Mesodermal cell (in vitro differentiated cells): ENCODE data around the gene SMURF2.
A peak's percentile ranks its signal among the peaks of the same experiment; 100 is the strongest.

Experiments
- H3K27ac ChIP-seq: 2 replicates; pipeline ENCODE4 v1.7.0; 2013; ENCODE audit warnings: mild to moderate bottlenecking, low read depth, low read length, moderate library complexity; ENCODE audit not compliant: severe bottlenecking
- H3K36me3 ChIP-seq: 2 replicates; pipeline ENCODE4 v1.7.1; 2013; ENCODE audit warnings: mild to moderate bottlenecking, low read length, moderate library complexity; ENCODE audit not compliant: control insufficient read depth, insufficient read depth
- H3K4me1 ChIP-seq: one replicate; pipeline ENCODE4 v1.7.1; 2013; ENCODE audit warnings: mild to moderate bottlenecking, low read length; ENCODE audit not compliant: insufficient read depth, control insufficient read depth, poor library complexity, severe bottlenecking
- H3K4me3 ChIP-seq: 2 replicates; pipeline ENCODE4 v1.7.0; 2013; ENCODE audit warnings: low read length, control low read depth, mild to moderate bottlenecking; ENCODE audit not compliant: insufficient read depth, poor library complexity, severe bottlenecking; ENCODE audit errors: extremely low read depth
- H3K9me3 ChIP-seq: 2 replicates; pipeline ENCODE4 v1.7.1; 2013; ENCODE audit warnings: mild to moderate bottlenecking, low read length, moderate library complexity; ENCODE audit not compliant: control insufficient read depth
- WGBS, 2 experiments: methylation state at CpG; one replicate each; pipeline ENCODE4 v1.1.5; 2013; ENCODE audit warnings: missing lambda C conversion rate in 2 of 2; ENCODE audit not compliant: insufficient coverage in 2 of 2; 5-methylcytosine and 5-hydroxymethylcytosine counted together

SMURF2 gene

GRCh38 chr17:64496786-64497564 lies 165.1 kb downstream of the SMURF2 start, which contains the start of gene POLG2:
Gene POLG2, minus strand, starts transcription at chr17:64497054. Its CDS starts 86 bp downstream, at chr17:64496968.
- H3K36me3 ChIP-seq: peaks cover 52% of the 10 kb centered on the region
- peaks cover 16% of the 10 kb centered on the region for H3K4me1 ChIP-seq
- WGBS, 2 experiments: 0% methylated on average over 34 to 49 of the region's 50 CpGs
- peak within 1 kb of the TSS; percentile 75 for H3K4me3 ChIP-seq
- peak within 1 kb of the TSS; percentile 91 for H3K27ac ChIP-seq
- H3K9me3 ChIP-seq: no peaks in the 10 kb centered on the region

- 4 to 6% methylated on average over 14 to 20 of the region's 20 CpGs for WGBS, 2 experiments
- H3K4me1 ChIP-seq: peaks cover 11% of the 10 kb centered on the region
- H3K4me3 ChIP-seq: peak overlapping the region; percentile 75
- peak overlapping the region; percentile 91 for H3K27ac ChIP-seq
- H3K36me3 ChIP-seq: peaks cover 52% of the 10 kb centered on the region
- H3K9me3 ChIP-seq: no peaks in the 10 kb centered on the region
Measured at GRCh38 chr17:64496348-64496785, 165.7 kb downstream of the SMURF2 start.
